CD14-positive monocyte (primary cell): ENCODE data around the gene PNMA6E. TPM values are rescaled to one million over a fixed set of nuclear protein-coding genes. Genes with fewer than 3 reads are reported as not detected.
"Not testable (repeated sequence)": the region's sequence is repeated elsewhere in the genome, so short reads cannot be mapped to it uniquely, and the experiment has no call there.

Source experiments
- DNase-seq, 3 donors: peaks; one replicate each; pipeline ENCODE4 v3.0.0-alpha.2; 2011 to 2022
- H2AFZ ChIP-seq: 2 replicates; pipeline ENCODE4 v1.6.0; 2012; ENCODE audit warnings: mild to moderate bottlenecking, low read depth, low read length, inconsistent platforms; ENCODE audit not compliant: insufficient read depth, poor library complexity, severe bottlenecking
- H3K27ac ChIP-seq, 2 donors: 1 replicate in 1 of 2; 2 replicates in 1 of 2; pipeline ENCODE4 v1.5.1; 2012 to 2013; ENCODE audit warnings: low read length in 2 of 2, control low read depth in 1 of 2, inconsistent platforms in 1 of 2, low read depth in 1 of 2, mild to moderate bottlenecking in 1 of 2
- H3K27me3 ChIP-seq, 2 donors: one replicate each; pipeline versions ENCODE4 v1.6.0 to v1.6.1; 2011 to 2013; ENCODE audit warnings: low read length in 2 of 2; ENCODE audit not compliant: control insufficient read depth in 2 of 2, insufficient read depth in 2 of 2
- H3K36me3 ChIP-seq, 2 donors: replicated peaks in 1 of 2; 1 replicate in 1 of 2; 2 replicates in 1 of 2; pipeline versions ENCODE4 v1.5.1 to v1.6.1; 2012 to 2013; ENCODE audit warnings: low read length in 2 of 2, control low read depth in 1 of 2, inconsistent platforms in 1 of 2, mild to moderate bottlenecking in 1 of 2; ENCODE audit not compliant: insufficient read depth in 2 of 2, control insufficient read depth in 1 of 2
- H3K4me1 ChIP-seq, 2 donors: 1 replicate in 1 of 2; 2 replicates in 1 of 2; pipeline versions ENCODE4 v1.5.1 to v1.6.1; 2012 to 2013; ENCODE audit warnings: low read length in 2 of 2, control low read depth in 1 of 2, inconsistent platforms in 1 of 2, mild to moderate bottlenecking in 1 of 2, moderate library complexity in 1 of 2; ENCODE audit not compliant: insufficient read depth in 2 of 2, control insufficient read depth in 1 of 2
- H3K4me2 ChIP-seq: replicated peaks from 2 replicates; pipeline ENCODE3; 2012; ENCODE audit warnings: low read length, moderate library complexity, mild to moderate bottlenecking; ENCODE audit not compliant: poor library complexity, severe bottlenecking; ENCODE audit errors: extremely low read depth
- H3K4me3 ChIP-seq, 3 experiments: fragments of 200-600 bp in 1 of 3; sonication (generic) in 1 of 3; replicated peaks in 1 of 3; 1 replicate in 2 of 3; 2 replicates in 1 of 3; pipeline ENCODE4 v1.5.1; 2011 to 2013; ENCODE audit warnings: low read length in 3 of 3, mild to moderate bottlenecking in 3 of 3, control low read depth in 2 of 3, low read depth in 2 of 3, inconsistent platforms in 1 of 3, moderate library complexity in 1 of 3
- H3K79me2 ChIP-seq: 2 replicates; pipeline ENCODE4 v1.6.0; 2012; ENCODE audit warnings: mild to moderate bottlenecking, control low read depth, inconsistent platforms, low read length, moderate library complexity; ENCODE audit not compliant: insufficient read depth
- H3K9ac ChIP-seq: 2 replicates; pipeline ENCODE4 v1.6.0; 2017; ENCODE audit warnings: low read length, mild to moderate bottlenecking; ENCODE audit not compliant: insufficient read depth, poor library complexity, severe bottlenecking
- H3K9me3 ChIP-seq, 2 donors: replicated peaks in 1 of 2; 1 replicate in 1 of 2; 2 replicates in 1 of 2; pipeline versions ENCODE4 v1.5.1 to v1.6.1; 2012 to 2013; ENCODE audit warnings: low read length in 2 of 2, control low read depth in 1 of 2; ENCODE audit not compliant: control insufficient read depth in 1 of 2, insufficient read depth in 1 of 2
- H4K20me1 ChIP-seq: 2 replicates; pipeline ENCODE4 v1.6.0; 2012; ENCODE audit warnings: mild to moderate bottlenecking, low read length, control low read depth, moderate library complexity; ENCODE audit not compliant: insufficient read depth
- H3K27ac Mint-ChIP-seq, 7 donors: one replicate each; pipeline ENCODE4 v1.8.0; 2020; ENCODE audit warnings: mild to moderate bottlenecking in 7 of 7, mixed read lengths in 7 of 7, moderate library complexity in 6 of 7, inconsistent platforms in 2 of 7
- H3K27me3 Mint-ChIP-seq, 3 donors: one replicate each; pipeline ENCODE4 v1.8.0; 2021 to 2022; ENCODE audit warnings: low read depth in 3 of 3, mild to moderate bottlenecking in 3 of 3, mixed read lengths in 3 of 3, moderate library complexity in 3 of 3, inconsistent platforms in 1 of 3
- H3K36me3 Mint-ChIP-seq, 2 donors: one replicate each; pipeline ENCODE4 v1.8.0; 2020; ENCODE audit warnings: mixed read lengths in 2 of 2, inconsistent platforms in 1 of 2, mild to moderate bottlenecking in 1 of 2
- H3K4me1 Mint-ChIP-seq: one replicate; pipeline ENCODE4 v1.8.0; 2020; ENCODE audit warnings: mild to moderate bottlenecking, mixed read lengths
- H3K4me3 Mint-ChIP-seq, 2 donors: one replicate each; pipeline ENCODE4 v1.8.0; 2020; ENCODE audit warnings: mild to moderate bottlenecking in 2 of 2, mixed read lengths in 2 of 2, moderate library complexity in 1 of 2
- H3K9me3 Mint-ChIP-seq, 7 donors: one replicate each; pipeline ENCODE4 v1.8.0; 2020 to 2022; ENCODE audit warnings: mixed read lengths in 7 of 7, mild to moderate bottlenecking in 6 of 7, moderate library complexity in 6 of 7, inconsistent platforms in 2 of 7
- CTCF ChIP-seq: fragments of 200-600 bp; IDR thresholded peaks from one replicate; pipeline ENCODE4 v1.8.0; 2022; ENCODE audit warnings: antibody characterized with exemption, mild to moderate bottlenecking
- WGBS: methylation state at CpG from one replicate; pipeline ENCODE4 v1.1.5; 2013; ENCODE audit warnings: missing lambda C conversion rate; ENCODE audit not compliant: insufficient coverage; 5-methylcytosine and 5-hydroxymethylcytosine counted together
- intact Hi-C, 2 donors: fragments of 100-400 bp; cut with micrococcal nuclease; formaldehyde crosslinking; loops; one replicate each; pipeline versions ENCODE4 v1.15.0 to v1.15.1; 2023
- polyA plus RNA-seq, 3 donors: library from polyadenylated mRNA; depleted of rRNA in 1 of 3; unstranded in 2 of 3; stranded (reverse) in 1 of 3; fragments of 300-500 nt in 2 of 3; fragments of >200 nt in 1 of 3; fragmentation: Illumina TruSeq in 2 of 3; gene quantifications; 1 replicate in 2 of 3; 2 replicates in 1 of 3; pipeline ENCODE4 v1.2.3, GENCODE V29; 2012 to 2021

The PNMA6E gene
- polyA plus RNA-seq, 3 donors: not detected

DNA sequence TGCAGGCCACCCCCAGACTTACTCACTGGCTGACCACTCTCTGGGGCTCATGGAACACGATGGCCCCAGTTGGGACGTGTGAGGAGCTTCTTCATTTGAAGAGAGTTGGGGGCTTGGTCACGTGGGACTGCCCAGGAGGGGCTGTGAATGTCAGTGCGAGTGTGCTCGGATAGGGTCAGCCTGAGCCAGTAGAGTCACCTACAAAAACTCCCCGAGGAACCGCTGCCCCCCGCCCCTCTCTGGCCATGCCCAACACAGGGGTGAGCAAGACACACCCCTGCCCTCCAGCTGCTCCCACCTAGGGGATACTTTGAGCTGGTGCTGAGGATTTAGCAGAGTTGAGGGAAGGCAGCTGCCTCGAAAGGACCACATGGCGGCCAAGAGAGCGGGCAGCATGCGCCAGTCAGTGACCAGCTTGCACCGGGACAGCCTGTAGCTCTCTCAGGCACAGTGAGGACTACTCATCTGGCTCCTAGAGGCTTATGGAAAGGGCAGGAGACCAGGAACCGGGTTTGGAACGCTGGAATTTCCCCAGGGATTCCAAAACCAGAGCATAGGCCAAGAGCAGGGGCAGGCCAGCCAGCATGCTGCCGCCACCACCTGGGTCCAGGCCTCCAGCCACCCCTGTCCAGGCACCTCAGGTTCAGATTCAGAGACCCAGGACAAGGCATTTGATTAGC is 8.4 kb downstream of the PNMA6E start:
- Histone ChIP-seq H3K4me3 (no peak overlapping the region), H3K27ac (no peak overlapping the region), H3K4me2 (no peak overlapping the region), H3K27me3 (no peaks in the 10 kb centered on the region), H2AFZ (no peak overlapping the region), H3K79me2 (no peaks in the 10 kb centered on the region), H3K9ac (no peak overlapping the region), H4K20me1 (no peaks in the 10 kb centered on the region), H3K36me3 (no peaks in the 10 kb centered on the region), H3K4me1 (no peaks in the 10 kb centered on the region), H3K9me3 (peaks cover 0 to 12% of the 10 kb centered on the region in 2 donors)
- intact Hi-C loops: no loop called here
- Mint-ChIP-seq H3K36me3 (no peaks in the 10 kb centered on the region), H3K4me3 (no peak overlapping the region), H3K27me3 (peaks cover 0 to 6% (median 3%) of the 10 kb centered on the region in 3 donors), H3K9me3 (peaks cover 0 to 2% (median 0%) of the 10 kb centered on the region in 7 donors), H3K4me1 (no peaks in the 10 kb centered on the region), H3K27ac (no peak overlapping the region)
- WGBS: 92% methylated on average over 6 of the region's 16 CpGs
- TF ChIP-seq CTCF: no peak
- no peak for DNase-seq

DNA sequence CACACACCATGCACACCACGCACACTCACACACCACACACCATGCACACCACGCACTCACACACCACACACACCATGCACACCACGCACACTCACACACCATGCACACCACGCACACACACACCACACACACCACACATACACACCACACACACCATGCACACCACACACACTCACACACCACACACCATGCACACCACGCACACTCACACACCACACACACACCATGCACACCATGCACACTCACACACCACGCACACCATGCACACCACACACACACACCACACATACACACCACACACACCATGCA is 11.7 kb downstream of the PNMA6E start:
- intact Hi-C loops, H3K36me3 Mint-ChIP-seq: not testable (repeated sequence)

More for the DNA sequence above, 11.7 kb downstream of the PNMA6E start:
- not testable (repeated sequence) for H4K20me1 ChIP-seq, H2AFZ ChIP-seq, H3K9ac ChIP-seq, H3K4me1 ChIP-seq, DNase-seq, H3K36me3 ChIP-seq, H3K27me3 ChIP-seq, H3K27me3 Mint-ChIP-seq, H3K79me2 ChIP-seq, H3K4me2 ChIP-seq, H3K27ac ChIP-seq, H3K27ac Mint-ChIP-seq, H3K4me3 Mint-ChIP-seq, H3K4me3 ChIP-seq, H3K9me3 Mint-ChIP-seq, H3K4me1 Mint-ChIP-seq
- 100% methylated on average over 2 of the region's 6 CpGs for WGBS
- H3K9me3 ChIP-seq: peaks cover 0 to 12% of the 10 kb centered on the region in 2 donors
